Measurements from ENCODE around the gene CCNI2. TPM values are rescaled to one million over a fixed set of nuclear protein-coding genes. Genes with fewer than 3 reads are reported as not detected.

Gene CCNI2
- not detected for total RNA-seq

- peak; percentile 69 for ATAC-seq
These were observed at the start of gene CCNI2 for GRCh38 chr5:132746954-132747615. TSS of gene CCNI2 (plus strand) at chr5:132747426. CDS start at chr5:132747496, 70 bp downstream.

- no peak for ATAC-seq
These were observed 42.4 kb upstream of the CCNI2 start for GRCh38 chr5:132704875-132705274.

GRCh38 chr5:132708645-132709044 is 38.6 kb upstream of the CCNI2 start:
- no peak for ATAC-seq

GRCh38 chr5:132714456-132715307 is 32.5 kb upstream of the CCNI2 start:
- ATAC-seq = no peak

- no peak for ATAC-seq
These were observed 28.5 kb upstream of the CCNI2 start for GRCh38 chr5:132718544-132719312.

- no peak for ATAC-seq
These were observed 21.5 kb upstream of the CCNI2 start for GRCh38 chr5:132725745-132726144.

GRCh38 chr5:132729896-132730295 is 17.3 kb upstream of the CCNI2 start:
- no peak for ATAC-seq

GRCh38 chr5:132733499-132734148 is 13.6 kb upstream of the CCNI2 start:
- no peak for ATAC-seq

GRCh38 chr5:132734687-132735086 is 12.5 kb upstream of the CCNI2 start:
- ATAC-seq = no peak

GRCh38 chr5:132736853-132737833 is 10.1 kb upstream of the CCNI2 start, which contains the start of gene KIF3A:
TSS of gene KIF3A (minus strand) at chr5:132737546. CDS start at chr5:132737419, 127 bp downstream.
- ATAC-seq = peak; percentile 99

- no peak for ATAC-seq
These were observed 9.1 kb upstream of the CCNI2 start for GRCh38 chr5:132737982-132738681.

GRCh38 chr5:132739232-132739631 is 8.0 kb upstream of the CCNI2 start:
- ATAC-seq = no peak

GRCh38 chr5:132742158-132742557 is 5.1 kb upstream of the CCNI2 start:
- ATAC-seq = no peak

- ATAC-seq = no peak
These were observed 4.6 kb upstream of the CCNI2 start for GRCh38 chr5:132742626-132743025.

- ATAC-seq = no peak
These were observed 2.6 kb upstream of the CCNI2 start for GRCh38 chr5:132744659-132745058.

- no peak for ATAC-seq
These were observed 653 bp upstream of the CCNI2 start for GRCh38 chr5:132746592-132746953.

- ATAC-seq = peak; percentile 27
These were observed 602 bp downstream of the CCNI2 start for GRCh38 chr5:132747616-132748440.

- no peak for ATAC-seq
These were observed 1.3 kb downstream of the CCNI2 start for GRCh38 chr5:132748522-132749000.

- ATAC-seq = no peak
These were observed 2.3 kb downstream of the CCNI2 start for GRCh38 chr5:132749506-132749905.
